Measurements from ENCODE around the gene KCTD13.
"Not testable (repeated sequence)": the region's sequence is repeated elsewhere in the genome, so short reads cannot be mapped to it uniquely, and the experiment has no call there.

The KCTD13 gene, protein sequence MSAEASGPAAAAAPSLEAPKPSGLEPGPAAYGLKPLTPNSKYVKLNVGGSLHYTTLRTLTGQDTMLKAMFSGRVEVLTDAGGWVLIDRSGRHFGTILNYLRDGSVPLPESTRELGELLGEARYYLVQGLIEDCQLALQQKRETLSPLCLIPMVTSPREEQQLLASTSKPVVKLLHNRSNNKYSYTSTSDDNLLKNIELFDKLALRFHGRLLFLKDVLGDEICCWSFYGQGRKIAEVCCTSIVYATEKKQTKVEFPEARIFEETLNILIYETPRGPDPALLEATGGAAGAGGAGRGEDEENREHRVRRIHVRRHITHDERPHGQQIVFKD

DNA sequence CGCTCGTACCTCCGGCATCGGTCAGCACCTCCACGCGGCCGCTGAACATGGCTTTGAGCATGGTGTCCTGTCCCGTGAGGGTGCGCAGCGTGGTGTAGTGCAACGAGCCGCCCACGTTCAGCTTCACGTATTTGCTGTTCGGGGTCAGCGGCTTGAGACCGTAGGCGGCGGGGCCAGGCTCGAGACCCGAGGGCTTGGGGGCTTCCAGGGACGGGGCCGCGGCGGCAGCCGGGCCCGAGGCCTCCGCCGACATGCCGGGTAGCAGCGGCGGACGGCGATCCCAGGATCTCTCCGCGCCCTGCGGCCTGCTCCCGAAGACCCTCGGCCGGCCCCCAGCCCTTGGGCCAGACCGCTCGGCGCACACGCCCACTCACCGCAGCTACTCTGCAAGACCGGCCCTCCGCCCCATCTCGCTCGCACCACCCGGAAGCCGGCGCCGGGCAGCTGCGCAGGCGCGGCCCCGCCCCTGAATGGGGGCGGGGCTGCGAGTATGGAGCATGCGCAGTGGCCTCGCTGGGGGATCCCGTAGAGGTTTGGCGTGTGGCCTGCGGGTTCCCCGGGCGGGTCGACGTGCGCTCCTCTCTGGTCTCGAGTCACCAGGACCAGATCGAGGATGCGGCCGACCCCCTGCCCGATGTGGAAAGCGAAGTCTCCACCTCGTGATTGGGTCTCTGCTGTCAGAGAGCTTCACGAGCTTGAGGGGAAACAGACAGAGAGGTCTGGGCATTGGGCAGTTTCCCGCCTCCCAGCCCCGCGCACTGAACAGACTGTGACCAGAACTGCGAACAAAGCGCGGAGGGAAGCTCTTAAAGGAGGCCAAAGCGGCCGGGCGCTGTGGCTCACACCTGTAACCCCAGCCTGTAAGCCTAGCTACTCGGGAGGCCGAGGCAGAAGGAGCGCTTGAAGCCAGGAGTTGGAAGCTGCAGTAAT, at the start of gene KCTD13:
TSS of gene KCTD13 (minus strand) at position 446 of the 930 bp plus-strand sequence. CDS start at position 253, 193 bp downstream.
- DNase-seq: peak; percentile 81

DNA sequence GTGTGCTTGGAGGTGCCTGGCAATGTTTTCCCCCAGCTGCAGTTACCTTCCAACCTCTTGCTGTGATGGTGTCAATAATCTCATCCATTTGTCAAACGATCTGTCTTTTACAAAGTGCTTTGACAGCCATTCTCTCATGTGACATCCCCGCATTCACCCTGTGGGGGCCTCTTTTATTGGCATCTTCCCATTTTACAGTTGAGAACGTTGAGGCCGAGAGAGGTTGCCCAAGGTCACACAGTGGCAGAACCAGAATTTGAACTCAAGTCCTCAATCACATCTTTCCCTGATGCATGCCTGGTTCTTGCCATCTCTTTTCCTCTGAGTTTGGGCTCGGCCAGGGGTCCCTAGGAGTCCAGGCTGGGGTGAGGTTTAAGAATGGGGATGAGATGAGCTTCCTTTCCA, 49.1 kb upstream of the KCTD13 start:
- DNase-seq: no peak

DNA sequence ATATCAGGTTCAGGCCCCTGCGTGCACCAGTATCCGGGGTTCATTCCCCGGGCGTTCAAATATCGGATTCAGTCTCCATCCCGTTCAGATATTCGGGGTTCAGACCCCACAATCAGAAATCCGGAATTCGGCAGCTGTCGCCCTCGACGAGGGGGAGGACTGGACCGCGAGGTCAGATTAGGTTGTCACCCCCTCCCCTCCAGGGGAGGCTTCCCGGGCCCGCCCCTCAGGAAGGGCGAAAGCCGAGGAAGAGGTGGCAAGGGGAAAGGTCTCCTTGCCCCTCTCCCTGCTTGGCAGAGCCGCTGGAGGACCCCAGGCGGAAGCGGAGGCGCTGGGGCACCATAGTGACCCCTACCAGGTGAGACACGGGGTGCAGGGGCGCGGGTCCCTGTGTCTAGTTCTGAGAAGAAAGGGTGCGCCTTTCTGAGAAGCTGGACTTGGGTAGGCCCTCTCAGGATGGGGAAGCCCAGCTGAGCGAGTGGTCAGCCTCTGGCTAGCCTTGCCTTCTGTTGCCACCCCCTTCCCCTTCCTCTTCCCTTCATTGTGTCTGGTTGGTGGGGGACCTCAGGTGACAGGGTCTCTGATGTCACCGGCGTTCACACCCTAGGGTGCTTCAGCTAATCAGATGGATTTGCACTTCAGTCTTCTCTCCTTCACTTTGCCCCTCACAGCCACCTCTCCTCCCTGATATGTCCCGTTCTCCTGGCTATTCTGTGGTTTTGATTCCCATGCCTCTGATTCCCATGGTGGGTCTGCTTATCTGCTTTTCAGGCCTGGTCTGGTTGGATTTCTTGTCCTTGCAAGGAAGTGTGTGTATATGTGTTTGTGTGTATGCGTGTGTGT, 48.5 kb upstream of the KCTD13 start:
- no peak for DNase-seq

DNA sequence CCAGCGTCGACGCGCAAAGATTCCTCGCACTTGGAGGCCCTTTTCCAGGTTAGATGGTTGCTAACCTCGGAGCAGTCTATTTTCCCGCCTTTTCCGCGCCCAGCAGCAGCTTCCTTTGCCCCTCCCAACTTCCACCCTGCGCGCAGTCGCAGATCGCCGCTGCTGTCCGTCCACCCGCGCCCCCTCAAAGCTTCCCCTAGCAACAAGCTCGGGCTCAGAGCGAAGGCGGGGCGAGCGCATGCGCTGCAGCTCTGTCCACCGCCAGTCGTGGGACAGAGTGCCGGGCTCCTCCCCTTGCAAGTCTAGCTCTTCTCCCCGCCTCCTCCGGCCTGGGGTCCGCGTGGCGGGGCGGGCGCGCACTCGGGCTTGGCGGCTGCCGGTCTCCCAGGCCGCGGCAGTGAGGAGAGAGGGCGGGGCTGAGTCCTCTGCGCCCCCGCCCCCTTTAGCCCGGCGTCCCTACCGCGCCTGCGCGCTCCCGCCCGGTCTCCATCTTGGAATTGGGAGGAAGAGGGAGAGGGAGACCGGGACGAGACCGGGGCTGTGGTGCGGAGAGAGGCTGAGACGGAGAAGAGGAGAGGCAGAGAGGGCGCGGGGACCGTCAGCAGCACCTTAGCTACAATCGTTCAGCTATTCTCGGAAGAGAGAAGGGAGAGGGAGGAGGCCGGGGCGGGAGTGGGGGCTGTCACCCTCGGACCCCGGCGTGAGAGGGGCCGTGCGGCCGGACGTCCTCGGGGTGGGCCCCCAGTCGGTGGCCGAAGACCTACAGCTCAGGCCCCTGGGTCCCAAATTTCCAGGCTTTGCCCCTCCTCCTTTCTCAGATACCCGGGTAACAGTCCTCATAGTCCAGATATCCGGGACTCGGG, 47.6 kb upstream of the KCTD13 start, which contains the start of gene TAOK2:
TSS of gene TAOK2 (plus strand) at position 485 of the 863 bp plus-strand sequence. CDS start 3,905 bp downstream, outside the sequence.
- peak; percentile 99 for DNase-seq

DNA sequence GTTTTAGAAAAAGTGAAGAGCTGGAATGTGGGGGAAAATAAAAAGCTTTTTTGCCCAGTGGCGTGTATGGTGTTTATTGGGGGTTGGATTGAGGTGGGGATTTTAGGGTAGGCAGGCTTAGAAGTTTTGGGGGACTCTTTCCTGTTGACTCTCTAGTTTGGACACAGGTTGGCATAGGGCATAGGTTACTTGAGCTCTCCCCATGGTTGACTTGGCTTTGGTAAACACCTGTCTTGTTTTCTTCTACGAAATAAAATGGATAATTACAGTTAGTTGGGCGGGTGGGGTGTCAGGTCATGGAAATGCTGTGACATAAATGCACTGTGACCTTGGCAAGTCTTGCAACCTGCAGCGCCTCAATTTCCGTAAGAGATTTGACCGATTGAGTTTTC, 47.0 kb upstream of the KCTD13 start:
- no peak for DNase-seq

DNA sequence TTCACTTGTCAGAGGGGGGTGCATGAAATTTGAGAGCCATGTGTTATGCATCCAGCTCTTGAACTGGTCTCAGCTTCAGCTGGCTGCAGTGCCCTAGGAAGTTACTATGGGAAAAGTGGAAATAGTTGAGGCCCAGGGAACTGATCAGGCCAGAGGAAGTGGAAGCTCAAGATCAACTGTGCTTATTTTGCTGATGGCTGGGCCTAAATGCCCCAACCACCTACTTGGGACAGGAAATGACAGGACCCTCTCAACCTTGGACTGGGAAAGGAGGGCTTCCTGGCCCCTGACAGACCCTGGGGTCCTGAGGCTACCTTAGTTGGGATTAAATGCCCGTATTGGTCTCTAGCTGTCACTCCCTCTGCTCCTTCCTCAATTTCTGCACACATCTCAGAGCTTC, 46.5 kb upstream of the KCTD13 start:
- no peak for DNase-seq

DNA sequence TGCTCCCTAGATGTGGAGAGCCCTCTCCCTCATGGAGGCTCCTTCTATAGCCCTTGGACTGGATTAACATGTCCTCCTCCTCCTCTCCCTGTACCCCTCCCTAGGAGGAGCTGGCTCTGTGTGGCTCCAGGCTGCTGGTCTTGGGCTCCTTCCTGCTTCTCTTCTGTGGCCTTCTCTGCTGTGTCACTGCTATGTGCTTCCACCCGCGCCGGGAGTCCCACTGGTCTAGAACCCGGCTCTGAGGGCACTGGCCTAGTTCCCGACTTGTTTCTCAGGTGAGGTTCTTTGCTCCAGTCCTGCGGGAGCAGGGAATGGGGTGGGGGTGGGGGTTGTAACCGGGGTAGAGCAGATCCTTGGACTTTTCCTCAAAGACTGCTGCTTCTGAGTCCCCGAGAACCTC, 45.3 kb upstream of the KCTD13 start:
- DNase-seq: no peak

DNA sequence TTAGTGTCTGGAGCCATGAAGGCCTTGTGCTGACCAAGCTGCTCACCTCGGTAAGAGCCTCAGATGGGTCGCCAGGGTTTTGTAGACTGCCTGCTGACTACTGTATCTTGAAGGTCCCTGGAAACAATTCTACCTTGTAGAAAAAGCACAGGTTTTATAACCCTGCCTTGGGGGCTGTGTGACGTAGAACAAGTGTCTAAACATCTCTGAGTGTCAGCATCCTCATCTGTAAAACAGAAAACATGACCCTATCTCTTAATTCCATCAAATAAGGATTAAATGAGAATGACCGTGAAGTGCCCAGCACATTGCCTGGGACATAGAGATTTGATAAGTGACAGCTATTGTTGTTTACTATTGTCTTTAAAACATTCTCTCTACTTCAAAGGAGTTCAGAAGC, 42.2 kb upstream of the KCTD13 start:
- no peak for DNase-seq

DNA sequence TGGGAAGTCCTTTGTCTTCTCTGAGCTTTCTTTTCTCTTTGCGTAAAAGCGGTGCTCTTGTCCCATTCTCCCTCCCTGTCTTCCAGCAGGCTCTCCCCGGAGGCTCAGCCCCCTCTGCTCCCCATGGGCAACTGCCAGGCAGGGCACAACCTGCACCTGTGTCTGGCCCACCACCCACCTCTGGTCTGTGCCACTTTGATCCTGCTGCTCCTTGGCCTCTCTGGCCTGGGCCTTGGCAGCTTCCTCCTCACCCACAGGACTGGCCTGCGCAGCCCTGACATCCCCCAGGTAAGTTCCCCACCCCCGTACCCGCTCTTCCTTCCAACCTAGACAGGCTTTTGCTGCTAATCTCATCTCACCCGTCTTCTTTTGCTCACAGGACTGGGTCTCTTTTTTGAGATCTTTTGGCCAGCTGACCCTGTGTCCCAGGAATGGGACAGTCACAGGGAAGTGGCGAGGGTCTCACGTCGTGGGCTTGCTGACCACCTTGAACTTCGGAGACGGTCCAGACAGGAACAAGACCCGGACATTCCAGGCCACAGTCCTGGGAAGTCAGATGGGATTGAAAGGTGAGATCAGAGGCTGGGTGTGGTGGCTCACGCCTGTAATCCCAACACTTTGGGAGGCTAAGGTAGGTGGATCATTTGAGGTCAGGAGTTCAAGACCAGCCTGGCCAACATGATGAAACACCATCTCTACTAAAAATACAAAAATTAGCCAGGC, 37.2 kb upstream of the KCTD13 start:
- no peak for DNase-seq

DNA sequence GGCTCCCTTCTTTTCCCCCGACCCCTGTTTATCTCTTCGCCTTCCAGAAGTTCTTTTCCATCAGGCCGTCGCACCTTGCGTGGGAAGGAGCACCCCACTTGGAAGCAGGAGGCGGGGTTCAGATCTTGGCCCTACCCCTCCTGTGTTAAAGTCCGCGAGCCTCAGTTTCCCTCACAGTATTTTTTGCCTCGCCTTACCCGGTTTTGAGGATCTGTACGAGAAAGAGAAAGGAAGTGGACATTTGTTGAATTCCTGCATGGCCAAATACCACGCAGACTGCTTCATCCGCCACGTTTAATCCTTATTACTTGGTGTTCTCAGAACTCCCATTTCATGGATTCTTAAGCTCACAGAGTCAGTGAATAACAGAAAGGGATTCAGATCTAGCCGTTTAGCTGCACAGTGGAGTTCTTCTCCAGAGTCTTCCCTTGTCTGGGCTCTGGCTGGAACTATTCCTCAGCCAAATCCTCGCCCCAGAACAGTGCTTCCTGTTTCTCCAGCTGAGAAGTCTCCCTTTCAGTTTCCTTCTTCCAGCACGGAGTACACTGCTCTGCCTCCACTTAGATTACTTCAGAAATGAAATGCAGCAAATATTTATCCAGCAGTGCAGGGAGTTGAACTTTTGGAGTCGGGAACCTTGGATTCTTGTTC, 36.4 kb upstream of the KCTD13 start:
- DNase-seq: no peak

DNA sequence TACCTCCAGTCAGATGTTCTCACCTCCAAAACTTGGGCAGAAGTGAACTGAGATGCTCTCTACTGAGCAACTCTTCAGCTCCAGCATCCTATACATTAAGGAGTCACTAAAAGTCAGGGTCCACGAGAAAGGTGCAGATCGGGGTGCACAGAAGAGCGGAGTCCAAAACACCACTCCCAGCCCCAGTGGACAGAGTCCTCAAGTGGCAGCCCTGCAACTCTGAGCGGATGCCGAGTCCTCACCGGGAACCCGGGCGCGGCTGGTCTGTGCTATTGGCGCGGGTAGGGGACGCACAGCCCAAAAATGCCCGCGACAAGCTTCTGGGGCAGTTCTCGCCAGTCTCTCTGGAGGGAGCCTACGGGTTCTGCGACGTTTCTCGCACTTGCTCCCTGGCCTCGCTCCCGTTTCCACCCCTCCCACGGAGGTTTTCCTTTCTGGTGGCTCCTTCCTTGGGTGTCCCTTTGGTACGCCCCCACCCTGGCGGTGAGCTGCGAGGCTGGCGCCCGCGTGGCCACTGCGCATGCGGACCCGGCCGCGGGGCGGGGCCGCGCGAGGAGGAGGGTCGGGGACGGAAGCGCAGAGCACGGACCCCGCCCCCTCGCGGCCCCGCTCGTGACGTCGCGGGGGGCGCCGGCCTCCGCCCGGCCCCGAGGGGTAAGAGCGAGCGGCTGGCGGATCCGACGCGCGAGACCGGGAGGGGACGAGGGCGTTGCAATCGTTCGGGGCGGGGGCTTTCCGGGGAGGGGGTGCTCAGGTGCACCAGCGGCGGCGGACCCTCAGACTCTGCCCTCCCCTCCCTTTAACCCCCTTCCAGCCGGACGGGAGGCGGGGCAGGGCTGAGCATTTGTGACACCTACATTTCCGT, 35.7 kb upstream of the KCTD13 start, which contains the start of gene TMEM219:
TSS of gene TMEM219 (plus strand) at position 601 of the 865 bp plus-strand sequence. CDS start 1,065 bp downstream, outside the sequence.
- DNase-seq: peak; percentile 86

DNA sequence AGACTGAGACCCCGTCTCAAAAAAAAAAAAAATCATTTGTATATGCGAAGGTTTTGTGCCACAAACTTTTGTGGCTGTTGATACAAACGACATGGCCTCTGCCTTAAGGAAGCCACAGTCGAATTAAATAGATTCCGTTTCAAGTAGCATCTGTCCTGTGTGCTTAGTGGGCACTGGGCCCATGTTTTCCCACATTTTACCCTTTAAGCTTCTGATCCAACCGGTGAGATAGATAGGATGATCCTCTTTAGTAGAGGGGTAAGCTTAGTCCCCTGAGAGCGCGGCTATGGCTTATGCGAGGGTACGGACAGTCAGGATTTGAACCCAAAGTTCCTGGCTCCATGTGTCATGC, 35.1 kb upstream of the KCTD13 start:
- DNase-seq: no peak

DNA sequence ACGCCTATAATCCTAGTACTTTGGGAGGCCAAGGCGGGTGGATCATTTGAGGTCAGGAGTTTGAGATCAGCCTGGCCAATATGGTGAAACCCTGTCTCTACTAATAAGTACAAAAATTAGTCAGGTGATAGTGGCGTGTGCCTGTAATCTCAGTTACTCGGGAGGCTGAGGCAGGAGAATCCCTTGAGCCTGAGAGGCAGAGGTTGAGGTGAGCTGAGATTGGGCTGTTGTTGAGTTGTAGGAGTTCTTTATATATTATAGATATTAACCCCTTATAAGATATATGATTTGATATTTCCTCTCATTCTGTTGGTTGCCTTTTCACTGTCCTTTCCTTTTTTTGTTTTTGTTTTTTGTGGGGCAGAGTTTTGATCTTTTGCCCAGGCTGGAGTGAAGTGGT, 33.8 kb upstream of the KCTD13 start:
- DNase-seq: not testable (repeated sequence)

DNA sequence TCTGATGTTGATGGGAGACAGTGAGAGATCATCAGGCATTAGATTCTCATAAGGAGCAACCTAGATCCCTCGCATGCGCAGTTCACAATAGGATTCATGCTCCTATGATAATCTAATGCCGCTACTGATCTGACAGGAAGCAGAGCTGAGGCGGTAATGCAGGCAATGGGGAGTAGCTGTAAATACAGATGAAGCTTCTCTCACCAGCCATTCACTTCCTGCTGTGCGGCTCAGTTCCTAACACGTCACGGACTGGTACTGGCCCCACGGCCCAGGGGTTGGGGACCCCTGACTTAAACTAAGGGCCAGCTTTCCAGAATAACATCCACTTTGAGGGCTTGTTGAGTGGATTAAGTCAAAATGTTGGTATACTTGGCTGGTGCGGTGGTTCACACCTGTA, 33.3 kb upstream of the KCTD13 start:
- no peak for DNase-seq

DNA sequence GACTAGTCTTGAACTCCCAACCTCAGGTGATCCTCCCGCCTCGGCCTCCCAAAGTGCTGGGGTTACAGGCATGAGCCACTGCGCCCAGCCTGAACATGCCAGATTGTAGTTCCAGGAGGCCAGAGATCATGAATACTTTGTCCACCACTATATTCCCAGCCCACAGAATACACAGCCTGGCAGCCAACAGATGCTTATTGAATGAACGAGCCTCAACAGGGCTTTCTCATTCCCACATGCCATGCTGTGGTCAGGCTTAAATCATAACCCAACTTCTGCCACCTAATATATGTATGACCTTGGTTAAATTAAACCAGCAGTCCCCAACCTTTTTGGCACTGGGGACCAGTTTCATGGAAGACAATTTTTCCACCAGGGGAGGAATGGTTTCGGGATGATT, 32.7 kb upstream of the KCTD13 start:
- no peak for DNase-seq

DNA sequence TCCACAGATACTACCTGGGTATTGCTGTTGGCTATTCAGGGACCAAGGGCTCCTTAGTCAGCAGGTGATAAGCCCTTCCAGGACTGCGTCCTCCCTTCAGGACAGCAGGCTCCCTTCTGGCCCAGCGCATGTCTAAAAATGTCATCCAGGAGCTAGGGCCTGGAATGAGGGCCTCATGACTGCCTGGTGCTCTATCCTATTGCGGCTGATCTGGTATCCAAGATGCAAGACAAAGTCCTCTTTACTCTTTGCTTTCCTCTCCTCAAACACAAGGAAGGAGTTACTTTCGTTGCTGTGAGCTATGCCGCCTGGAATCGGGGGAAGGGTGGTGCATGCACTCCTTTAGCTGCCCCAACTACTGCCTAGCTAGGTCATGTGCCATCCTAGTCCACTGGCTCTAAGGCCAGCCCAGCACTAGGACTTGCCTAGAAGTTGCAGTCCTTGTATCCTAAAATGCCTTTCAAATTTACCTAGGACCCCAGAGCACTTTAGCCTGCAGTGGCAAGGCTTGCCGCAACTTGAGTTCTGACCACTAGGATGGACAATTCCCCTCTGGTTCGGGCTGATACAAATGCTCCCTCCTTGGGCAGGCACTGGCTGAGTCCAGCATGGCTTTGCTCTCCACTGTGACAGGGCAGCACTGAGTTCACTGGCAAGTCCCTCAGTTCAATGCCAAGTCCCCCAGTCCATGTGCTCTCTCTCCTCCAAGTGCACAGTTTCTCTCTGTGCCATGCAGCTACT, 25.8 kb upstream of the KCTD13 start:
- no peak for DNase-seq

DNA sequence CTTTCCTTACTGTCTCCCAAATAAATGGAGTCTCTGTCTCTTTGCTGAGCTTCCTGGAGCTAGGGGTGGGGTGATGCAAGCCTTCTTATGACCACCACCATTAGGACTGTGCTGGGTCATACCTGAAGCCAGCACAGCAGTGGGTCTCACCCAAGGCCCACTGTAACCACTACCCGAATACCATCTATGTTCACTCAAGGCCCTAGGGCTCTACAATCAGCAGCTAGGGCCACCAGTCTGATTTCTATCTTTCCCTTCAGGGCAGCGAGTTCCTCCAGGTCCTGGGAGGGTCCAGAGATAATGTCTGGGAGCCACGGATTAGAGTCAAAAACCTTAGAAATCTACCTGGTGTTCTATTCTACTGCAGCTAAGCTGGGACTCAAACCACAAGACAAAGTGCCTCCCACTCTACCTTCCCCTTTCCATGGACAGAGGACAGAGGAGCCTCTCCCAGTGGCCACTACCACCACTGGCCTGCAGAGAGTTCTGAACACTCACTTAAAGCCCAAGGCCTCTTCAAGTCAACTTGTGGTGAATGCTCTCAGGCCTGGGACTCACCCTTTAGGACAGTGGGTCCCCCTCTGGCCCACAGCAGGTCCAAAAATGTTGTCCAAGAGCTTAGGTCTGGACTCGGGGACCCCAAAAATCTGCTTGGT, 24.9 kb upstream of the KCTD13 start:
- no peak for DNase-seq

DNA sequence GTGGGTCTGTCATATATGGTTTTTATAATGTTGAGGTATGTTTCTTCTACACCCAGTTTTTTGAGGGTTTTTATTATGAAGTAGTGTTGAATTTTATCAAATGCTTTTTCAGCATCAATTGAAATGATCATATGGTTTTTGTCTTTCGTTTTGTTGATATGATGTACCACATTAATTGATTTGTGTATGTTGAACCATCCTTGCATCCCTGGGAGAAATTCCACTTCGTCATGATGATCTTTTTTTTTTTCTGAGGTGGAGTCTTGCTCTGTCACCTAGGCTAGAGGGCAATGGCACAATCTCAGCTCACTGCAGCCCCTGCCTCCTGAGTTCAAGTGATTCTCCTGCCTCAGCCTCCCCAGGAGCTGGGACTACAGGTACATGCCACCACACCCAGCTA, 21.9 kb upstream of the KCTD13 start:
- no peak for DNase-seq

Data from fibroblast of upper back skin (primary cell).